ENCODE measurements around the gene ARMC9.

The ARMC9 gene

GRCh38 chr2:231263118-231263831, 64.8 kb downstream of the ARMC9 start:
- DNase-seq (ENCODE audit: insufficient read length, low spot score) (no peak), FAIRE-seq (no peak)
- no peak for TF ChIP-seq CTCF (IDR thresholded peaks at IDR 0.05; ENCODE audit: insufficient read depth, missing control alignments)

- no peak for FAIRE-seq
- no peak for DNase-seq (ENCODE audit: insufficient read length, low spot score)
These were observed 72.0 kb downstream of the ARMC9 start for GRCh38 chr2:231270221-231271114.

GRCh38 chr2:231272991-231273390, 74.6 kb downstream of the ARMC9 start:
- no peak for FAIRE-seq
- no peak for TF ChIP-seq CTCF (IDR thresholded peaks at IDR 0.05; ENCODE audit: insufficient read depth, missing control alignments)
- no peak for DNase-seq (ENCODE audit: insufficient read length, low spot score)

More at GRCh38 chr2:231270221-231271114, 72.0 kb downstream of the ARMC9 start:
- no peak for TF ChIP-seq CTCF (IDR thresholded peaks at IDR 0.05; ENCODE audit: insufficient read depth, missing control alignments)

DNA sequence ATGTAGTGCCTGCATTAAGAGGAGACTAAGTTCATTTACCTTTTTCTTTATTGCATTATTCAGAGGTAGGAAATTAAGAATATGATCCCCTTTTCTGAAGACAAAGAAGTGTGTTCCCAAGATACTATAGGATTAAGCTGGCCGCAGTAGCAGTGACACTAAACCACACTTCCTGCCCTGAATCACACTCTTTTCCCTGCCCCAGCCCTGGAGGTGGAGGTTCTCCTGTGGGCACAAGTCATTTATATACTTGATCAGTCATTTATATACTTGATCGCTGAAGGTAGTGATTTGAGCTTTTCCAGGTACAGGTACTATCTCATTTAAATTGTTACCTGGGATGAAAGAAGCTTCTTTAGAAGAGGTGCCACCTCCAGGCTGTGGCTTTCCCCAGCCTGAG, 78.6 kb downstream of the ARMC9 start:
- FAIRE-seq, result no peak
- no peak for DNase-seq (ENCODE audit: insufficient read length, low spot score)
- no peak for TF ChIP-seq CTCF (IDR thresholded peaks at IDR 0.05; ENCODE audit: insufficient read depth, missing control alignments)

DNA sequence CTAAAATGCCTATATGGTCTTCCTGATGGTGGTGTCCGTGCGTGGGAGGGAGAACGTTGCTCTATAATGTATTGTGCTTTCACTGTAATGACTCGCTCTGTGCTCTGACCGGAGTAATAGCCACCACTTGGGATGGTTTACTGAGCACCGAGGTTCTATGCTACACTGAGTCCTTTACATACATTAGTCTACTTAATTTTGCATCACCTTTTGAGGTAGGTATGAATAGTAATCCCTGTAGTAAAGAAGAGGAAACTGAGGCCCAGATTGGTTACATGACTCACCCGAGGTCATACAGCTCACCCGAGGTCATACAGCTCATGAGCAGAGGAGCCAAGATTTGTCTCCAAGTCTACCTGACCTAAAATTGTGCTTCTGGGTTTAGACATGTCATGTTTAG, 79.5 kb downstream of the ARMC9 start:
- FAIRE-seq, result no peak
- DNase-seq (ENCODE audit: insufficient read length, low spot score), result no peak
- TF ChIP-seq CTCF (IDR thresholded peaks at IDR 0.05; ENCODE audit: insufficient read depth, missing control alignments), result no peak

DNA sequence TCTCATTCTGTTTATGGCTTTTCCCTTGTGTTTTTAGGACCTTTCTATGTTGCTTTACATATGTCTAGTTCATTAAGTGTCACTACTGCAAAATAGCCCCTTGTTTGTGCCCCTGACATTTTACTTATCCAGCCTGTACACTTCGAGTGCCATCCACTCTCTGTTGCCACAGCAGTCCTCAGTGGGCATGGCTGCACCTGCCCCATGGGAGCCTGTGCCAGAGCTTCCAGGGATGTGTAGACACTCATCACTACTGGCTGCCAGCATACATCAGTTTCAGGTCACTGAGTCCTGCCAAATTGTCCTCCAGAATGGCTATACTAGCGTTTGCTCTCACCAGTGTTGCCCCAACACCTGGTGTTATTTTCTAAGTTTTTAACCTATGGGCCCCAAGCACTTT, 80.4 kb downstream of the ARMC9 start:
- DNase-seq (ENCODE audit: insufficient read length, low spot score) (no peak), FAIRE-seq (no peak)
- TF ChIP-seq CTCF (IDR thresholded peaks at IDR 0.05; ENCODE audit: insufficient read depth, missing control alignments), result no peak

GRCh38 chr2:231280846-231281245, 82.4 kb downstream of the ARMC9 start:
- no peak for DNase-seq (ENCODE audit: insufficient read length, low spot score)
- no peak for FAIRE-seq

More at GRCh38 chr2:231280846-231281245, 82.4 kb downstream of the ARMC9 start:
- TF ChIP-seq CTCF (IDR thresholded peaks at IDR 0.05; ENCODE audit: insufficient read depth, missing control alignments), result no peak

Data from D721Med (cell line).